Type B pancreatic cell (in vitro differentiated cells): ENCODE measurements around the gene FAM53A. TPM values are rescaled to one million over a fixed set of nuclear protein-coding genes. Genes with fewer than 3 reads are reported as not detected.
"Not testable (repeated sequence)": the region's sequence is repeated elsewhere in the genome, so short reads cannot be mapped to it uniquely, and the experiment has no call there.

Source experiments
- DNase-seq: peaks from one replicate; pipeline ENCODE4 v3.0.0; 2021; ENCODE audit warnings: mixed read lengths; ENCODE audit not compliant: unreplicated experiment; ENCODE audit errors: extremely low spot score
- H3K27ac Mint-ChIP-seq: 2 replicates; pipeline ENCODE4 v1.8.0; 2021; ENCODE audit warnings: mild to moderate bottlenecking, mixed read lengths
- H3K27me3 Mint-ChIP-seq: 2 replicates; pipeline ENCODE4 v1.8.0; 2021; ENCODE audit warnings: mixed read lengths
- H3K36me3 Mint-ChIP-seq: 2 replicates; pipeline ENCODE4 v1.8.0; 2021; ENCODE audit warnings: mixed read lengths
- H3K4me1 Mint-ChIP-seq: one replicate; pipeline ENCODE4 v1.8.0; 2021; ENCODE audit warnings: mixed read lengths; ENCODE audit not compliant: unreplicated experiment
- H3K4me3 Mint-ChIP-seq: 2 replicates; pipeline ENCODE4 v1.8.0; 2021; ENCODE audit warnings: mild to moderate bottlenecking, mixed read lengths
- H3K9me3 Mint-ChIP-seq: 2 replicates; pipeline ENCODE4 v1.8.0; 2021; ENCODE audit warnings: mixed read lengths
- CTCF ChIP-seq: fragments of 200-600 bp; sonication (generic); conservative IDR thresholded peaks from 2 replicates; pipeline ENCODE4 v1.5.0; 2021; ENCODE audit warnings: antibody characterized with exemption, mild to moderate bottlenecking
- total RNA-seq: library from RNA; stranded (reverse); gene quantifications from 2 replicates; pipeline ENCODE4 v1.2.1, GENCODE V29; 2021; ENCODE audit warnings: low replicate concordance

The FAM53A gene
- total RNA-seq, 1 donor from 2014 or later = 3.2 TPM

- peaks cover 22% of the 10 kb centered on the region for H3K4me1 Mint-ChIP-seq
- H3K9me3 Mint-ChIP-seq = no peaks in the 10 kb centered on the region
- DNase-seq = no peak
- peaks cover 28% of the 10 kb centered on the region for H3K36me3 Mint-ChIP-seq
- no peaks in the 10 kb centered on the region for H3K27me3 Mint-ChIP-seq
- no peak for TF ChIP-seq CTCF
- H3K4me3 Mint-ChIP-seq = no peak overlapping the region
- H3K27ac Mint-ChIP-seq = no peak overlapping the region
Observed at GRCh38 chr4:1706358-1706757, 22.2 kb upstream of the FAM53A start.

GRCh38 chr4:1705732-1706131 is 21.6 kb upstream of the FAM53A start:
- peaks cover 22% of the 10 kb centered on the region for H3K36me3 Mint-ChIP-seq
- no peaks in the 10 kb centered on the region for H3K9me3 Mint-ChIP-seq
- no peak for TF ChIP-seq CTCF
- no peak overlapping the region for H3K27ac Mint-ChIP-seq
- no peak overlapping the region for H3K4me3 Mint-ChIP-seq
- no peak for DNase-seq
- peaks cover 16% of the 10 kb centered on the region for H3K4me1 Mint-ChIP-seq
- H3K27me3 Mint-ChIP-seq = no peaks in the 10 kb centered on the region

GRCh38 chr4:1703867-1704266 is 19.8 kb upstream of the FAM53A start:
- no peak overlapping the region for H3K4me3 Mint-ChIP-seq
- no peak for TF ChIP-seq CTCF
- H3K4me1 Mint-ChIP-seq = peaks cover 8% of the 10 kb centered on the region
- no peaks in the 10 kb centered on the region for H3K9me3 Mint-ChIP-seq
- peaks cover 22% of the 10 kb centered on the region for H3K36me3 Mint-ChIP-seq
- H3K27ac Mint-ChIP-seq = no peak overlapping the region
- no peak for DNase-seq
- H3K27me3 Mint-ChIP-seq = no peaks in the 10 kb centered on the region

GRCh38 chr4:1701671-1702070 is 17.6 kb upstream of the FAM53A start:
- not testable (repeated sequence) for H3K27me3 Mint-ChIP-seq, DNase-seq, H3K4me1 Mint-ChIP-seq, H3K9me3 Mint-ChIP-seq, H3K27ac Mint-ChIP-seq, H3K4me3 Mint-ChIP-seq
- H3K36me3 Mint-ChIP-seq = peaks cover 13% of the 10 kb centered on the region

- no peak overlapping the region for H3K4me3 Mint-ChIP-seq
- H3K27ac Mint-ChIP-seq = no peak overlapping the region
- DNase-seq = no peak
- H3K4me1 Mint-ChIP-seq = no peaks in the 10 kb centered on the region
- no peak for TF ChIP-seq CTCF
- no peaks in the 10 kb centered on the region for H3K9me3 Mint-ChIP-seq
- H3K27me3 Mint-ChIP-seq = no peaks in the 10 kb centered on the region
- peaks cover 20% of the 10 kb centered on the region for H3K36me3 Mint-ChIP-seq
Observed at GRCh38 chr4:1695913-1696312, 11.8 kb upstream of the FAM53A start.

- Mint-ChIP-seq H3K9me3 (no peaks in the 10 kb centered on the region), H3K27ac (peak overlapping the region; percentile 70), H3K36me3 (peaks cover 21% of the 10 kb centered on the region), H3K4me3 (no peak overlapping the region), H3K4me1 (no peaks in the 10 kb centered on the region), H3K27me3 (no peaks in the 10 kb centered on the region)
- TF ChIP-seq CTCF = peak; percentile 97
- no peak for DNase-seq
Observed at GRCh38 chr4:1693131-1693896, 9.2 kb upstream of the FAM53A start.
